Endodermal cell (in vitro differentiated cells): Measurements from ENCODE around the gene CLEC3A. TPM values are rescaled to one million over a fixed set of nuclear protein-coding genes. Genes with fewer than 3 reads are reported as not detected.

Experiments used
- DNase-seq: peaks from one replicate; pipeline ENCODE4 v3.0.0-alpha.2; 2017
- H3K27ac ChIP-seq: 2 replicates; pipeline ENCODE4 v1.5.1; 2013; ENCODE audit warnings: mild to moderate bottlenecking, low read depth, low read length, moderate library complexity
- H3K27me3 ChIP-seq: 2 replicates; pipeline ENCODE4 v1.6.1; 2013; ENCODE audit warnings: mild to moderate bottlenecking, low read length, moderate library complexity; ENCODE audit not compliant: insufficient read depth, control insufficient read depth, poor library complexity, severe bottlenecking
- H3K36me3 ChIP-seq: 2 replicates; pipeline ENCODE4 v1.7.0; 2013; ENCODE audit warnings: mild to moderate bottlenecking, low read length, moderate library complexity; ENCODE audit not compliant: control insufficient read depth, insufficient read depth
- H3K4me1 ChIP-seq: one replicate; pipeline ENCODE4 v1.7.0; 2013; ENCODE audit warnings: low read length; ENCODE audit not compliant: control insufficient read depth, insufficient read depth
- H3K4me3 ChIP-seq: 2 replicates; pipeline ENCODE4 v1.5.1; 2013; ENCODE audit warnings: mild to moderate bottlenecking, low read length, moderate library complexity
- H3K9ac ChIP-seq: 2 replicates; pipeline ENCODE4 v1.6.1; 2013; ENCODE audit warnings: mild to moderate bottlenecking, low read length, moderate library complexity; ENCODE audit not compliant: poor library complexity, severe bottlenecking; ENCODE audit errors: extremely low read depth
- H3K9me3 ChIP-seq: 2 replicates; pipeline ENCODE4 v1.6.1; 2013; ENCODE audit warnings: mild to moderate bottlenecking, low read length, moderate library complexity; ENCODE audit not compliant: control insufficient read depth
- H3K27ac Mint-ChIP-seq: 2 replicates; pipeline ENCODE4 v1.8.0; 2020; ENCODE audit warnings: mixed read lengths
- H3K27me3 Mint-ChIP-seq: 2 replicates; pipeline ENCODE4 v1.8.0; 2021; ENCODE audit warnings: mild to moderate bottlenecking, mixed read lengths; ENCODE audit not compliant: insufficient read depth
- H3K36me3 Mint-ChIP-seq: 2 replicates; pipeline ENCODE4 v1.8.0; 2020; ENCODE audit warnings: low read depth, mixed read lengths
- H3K4me1 Mint-ChIP-seq: 2 replicates; pipeline ENCODE4 v1.8.0; 2020; ENCODE audit warnings: mixed read lengths
- H3K4me3 Mint-ChIP-seq: 2 replicates; pipeline ENCODE4 v1.8.0; 2020; ENCODE audit warnings: mild to moderate bottlenecking, moderate library complexity, mixed read lengths
- H3K9me3 Mint-ChIP-seq: 2 replicates; pipeline ENCODE4 v1.8.0; 2020; ENCODE audit warnings: mild to moderate bottlenecking, mixed read lengths
- WGBS, 2 experiments: methylation state at CpG; one replicate each; pipeline versions ENCODE4 v1.1.5 to v1.1.7; 2013; ENCODE audit warnings: missing lambda C conversion rate in 2 of 2, mixed read lengths in 1 of 2; ENCODE audit not compliant: insufficient coverage in 1 of 2, insufficient read length in 1 of 2; 5-methylcytosine and 5-hydroxymethylcytosine counted together
- long read RNA-seq, 4 experiments: library from polyadenylated mRNA in 2 of 4; library from RNA in 1 of 4; library from capped mRNA in 1 of 4; stranded (forward) in 3 of 4; unstranded in 1 of 4; transcript quantifications; one replicate each; pipeline ENCODE4 v2.0.0, GENCODE V29; 2020 to 2021; ENCODE audit warnings: inconsistent platforms in 1 of 4
- polyA plus RNA-seq, 2 experiments: library from polyadenylated mRNA; stranded (reverse); fragments of 50-300 nt; gene quantifications; one replicate each; pipeline ENCODE4 v1.2.3, GENCODE V29; 2013
- total RNA-seq, 2 donors: library from RNA; stranded (reverse); fragmentation: NEBNext Ultra II Directional in 1 of 2; extraction: Animal tissue kit (Norgen Biotek cat#: 25700) in 1 of 2; gene quantifications; 2 replicates in 1 of 2; 3 replicates in 1 of 2; pipeline ENCODE4 v1.2.1, GENCODE V29; 2021
- TF ChIP-seq, protein P1 (sequence below): fragments of 200-600 bp; sonication (generic); conservative IDR thresholded peaks from 2 replicates; pipeline ENCODE4 v1.5.0; 2021; ENCODE audit warnings: antibody characterized with exemption, mild to moderate bottlenecking

CLEC3A gene, protein sequence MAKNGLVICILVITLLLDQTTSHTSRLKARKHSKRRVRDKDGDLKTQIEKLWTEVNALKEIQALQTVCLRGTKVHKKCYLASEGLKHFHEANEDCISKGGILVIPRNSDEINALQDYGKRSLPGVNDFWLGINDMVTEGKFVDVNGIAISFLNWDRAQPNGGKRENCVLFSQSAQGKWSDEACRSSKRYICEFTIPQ
- total RNA-seq: not detected
- 1.3 TPM for polyA plus RNA-seq (2013, experiment 1 of 2)
- polyA plus RNA-seq (2013, experiment 2 of 2): 0.87 TPM
- long read RNA-seq, experiment 1: 0 reads
- long read RNA-seq, experiment 2: 0 reads
- long read RNA-seq, experiment 3: 0 reads
- long read RNA-seq, experiment 4: 0 reads

DNA sequence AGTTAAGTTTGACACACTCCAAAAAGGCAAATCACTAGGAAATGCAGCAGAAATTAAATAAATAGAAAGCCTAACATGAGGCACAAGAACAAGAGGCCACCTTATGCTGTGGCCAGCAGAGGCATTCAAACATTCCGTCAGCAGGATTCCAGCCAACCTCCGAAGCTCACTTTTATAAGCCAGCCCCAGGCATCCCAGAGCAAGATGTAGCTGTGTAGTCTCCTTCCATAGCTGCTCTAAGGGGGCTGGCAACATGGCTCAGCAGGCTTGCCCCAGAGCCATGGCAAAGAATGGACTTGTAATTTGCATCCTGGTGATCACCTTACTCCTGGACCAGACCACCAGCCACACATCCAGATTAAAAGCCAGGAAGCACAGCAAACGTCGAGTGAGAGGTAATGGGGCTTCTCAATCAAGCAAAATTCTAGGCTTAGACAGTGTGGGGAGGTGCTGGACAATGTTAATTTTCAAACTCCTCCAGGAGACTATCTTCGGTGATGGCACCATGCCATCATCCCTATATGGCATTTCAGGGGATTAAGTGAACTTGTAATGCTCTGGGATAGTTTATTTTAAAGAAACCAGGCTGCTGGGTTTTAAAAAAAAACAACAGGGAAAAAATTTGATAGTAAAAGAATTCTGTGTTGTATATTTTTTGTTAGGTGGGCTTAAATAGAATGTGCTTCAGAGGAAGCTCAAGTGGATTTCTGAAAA, at the start of gene CLEC3A:
TSS of gene CLEC3A (plus strand) at position 202 of the 714 bp plus-strand sequence. CDS start at position 281, 79 bp downstream.
- H3K27ac ChIP-seq: no peak within 1 kb of the TSS
- no peaks in the 10 kb centered on the region for H3K9me3 ChIP-seq
- H3K4me1 ChIP-seq: no peaks in the 10 kb centered on the region
- H3K27ac Mint-ChIP-seq: no peak within 1 kb of the TSS
- H3K36me3 ChIP-seq: no peaks in the 10 kb centered on the region
- no peaks in the 10 kb centered on the region for H3K36me3 Mint-ChIP-seq
- no peaks in the 10 kb centered on the region for H3K9me3 Mint-ChIP-seq
- 60 to 87% methylated on average over 3 to 5 of the region's 5 CpGs for WGBS, 2 experiments
- TF ChIP-seq, protein P1, sequence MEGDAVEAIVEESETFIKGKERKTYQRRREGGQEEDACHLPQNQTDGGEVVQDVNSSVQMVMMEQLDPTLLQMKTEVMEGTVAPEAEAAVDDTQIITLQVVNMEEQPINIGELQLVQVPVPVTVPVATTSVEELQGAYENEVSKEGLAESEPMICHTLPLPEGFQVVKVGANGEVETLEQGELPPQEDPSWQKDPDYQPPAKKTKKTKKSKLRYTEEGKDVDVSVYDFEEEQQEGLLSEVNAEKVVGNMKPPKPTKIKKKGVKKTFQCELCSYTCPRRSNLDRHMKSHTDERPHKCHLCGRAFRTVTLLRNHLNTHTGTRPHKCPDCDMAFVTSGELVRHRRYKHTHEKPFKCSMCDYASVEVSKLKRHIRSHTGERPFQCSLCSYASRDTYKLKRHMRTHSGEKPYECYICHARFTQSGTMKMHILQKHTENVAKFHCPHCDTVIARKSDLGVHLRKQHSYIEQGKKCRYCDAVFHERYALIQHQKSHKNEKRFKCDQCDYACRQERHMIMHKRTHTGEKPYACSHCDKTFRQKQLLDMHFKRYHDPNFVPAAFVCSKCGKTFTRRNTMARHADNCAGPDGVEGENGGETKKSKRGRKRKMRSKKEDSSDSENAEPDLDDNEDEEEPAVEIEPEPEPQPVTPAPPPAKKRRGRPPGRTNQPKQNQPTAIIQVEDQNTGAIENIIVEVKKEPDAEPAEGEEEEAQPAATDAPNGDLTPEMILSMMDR: no peak
- H3K27me3 ChIP-seq: no peaks in the 10 kb centered on the region
- H3K4me3 Mint-ChIP-seq: no peak within 1 kb of the TSS
- no peak within 1 kb of the TSS for H3K9ac ChIP-seq
- no peaks in the 10 kb centered on the region for H3K4me1 Mint-ChIP-seq
- DNase-seq: peak; percentile 63
- H3K27me3 Mint-ChIP-seq: peaks cover 5% of the 10 kb centered on the region
- no peak within 1 kb of the TSS for H3K4me3 ChIP-seq

DNA sequence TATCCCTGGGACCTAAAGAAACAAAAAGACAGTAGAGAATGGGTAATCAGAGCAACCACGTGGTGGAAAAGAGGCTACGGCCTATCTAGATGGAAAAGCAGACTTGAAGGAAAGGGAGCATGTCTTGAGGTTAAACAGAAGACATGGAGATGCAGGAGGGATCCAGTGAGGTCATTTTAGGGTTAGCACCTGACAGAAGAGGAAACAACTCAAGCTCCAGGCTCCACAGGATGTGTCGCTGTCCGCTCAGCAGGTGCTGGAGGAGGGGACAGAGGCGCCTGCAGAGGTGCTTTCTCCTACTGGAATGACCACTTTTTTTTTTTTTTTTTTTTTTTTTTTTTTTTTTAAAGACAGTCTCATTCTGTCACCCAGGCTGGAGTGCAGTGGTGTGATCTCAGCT, 47.5 kb upstream of the CLEC3A start:
- Histone ChIP-seq H3K27ac (no peak overlapping the region), H3K4me1 (peaks cover 3% of the 10 kb centered on the region), H3K9me3 (no peaks in the 10 kb centered on the region), H3K9ac (no peak overlapping the region), H3K27me3 (no peaks in the 10 kb centered on the region), H3K36me3 (no peaks in the 10 kb centered on the region), H3K4me3 (no peak overlapping the region)
- TF ChIP-seq, protein P1: no peak
- DNase-seq: peak; percentile 92
- Mint-ChIP-seq H3K4me3 (no peak overlapping the region), H3K27ac (no peak overlapping the region), H3K36me3 (no peaks in the 10 kb centered on the region), H3K9me3 (no peaks in the 10 kb centered on the region), H3K27me3 (peaks cover 7% of the 10 kb centered on the region), H3K4me1 (peaks cover 34% of the 10 kb centered on the region)
- WGBS, 2 experiments: 83 to 95% methylated on average over 2 to 4 of the region's 5 CpGs

DNA sequence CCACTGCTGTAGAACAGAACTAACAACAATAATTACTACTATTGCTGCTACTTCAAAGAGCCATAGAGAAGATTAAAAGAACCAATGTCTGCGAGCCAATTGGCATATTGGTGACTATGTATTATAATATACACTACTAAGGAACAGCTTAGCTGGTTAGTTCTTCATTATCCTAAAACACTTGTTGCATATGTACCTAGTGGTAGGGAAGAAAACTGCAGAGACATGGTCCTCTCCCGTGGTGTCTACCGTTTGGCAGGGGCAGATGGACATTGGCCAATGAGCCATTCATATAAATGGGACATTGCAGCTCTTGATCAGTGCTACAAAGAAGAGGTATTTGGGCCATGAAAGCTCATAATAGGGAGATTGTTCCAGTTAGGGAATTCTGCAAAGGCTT, 46.4 kb upstream of the CLEC3A start:
- Mint-ChIP-seq H3K4me3 (no peak overlapping the region), H3K27me3 (peaks cover 7% of the 10 kb centered on the region), H3K4me1 (peaks cover 33% of the 10 kb centered on the region), H3K36me3 (no peaks in the 10 kb centered on the region), H3K27ac (no peak overlapping the region), H3K9me3 (no peaks in the 10 kb centered on the region)
- H3K9ac ChIP-seq: no peak overlapping the region
- TF ChIP-seq, protein P1: peak; percentile 45
- H3K4me3 ChIP-seq: no peak overlapping the region
- no peak for DNase-seq
- 80 to 91% methylated on average over 1 to 2 of the region's 3 CpGs for WGBS, 2 experiments
- no peaks in the 10 kb centered on the region for H3K9me3 ChIP-seq
- H3K27me3 ChIP-seq: no peaks in the 10 kb centered on the region
- no peak overlapping the region for H3K27ac ChIP-seq
- H3K4me1 ChIP-seq: peaks cover 3% of the 10 kb centered on the region
- H3K36me3 ChIP-seq: no peaks in the 10 kb centered on the region
